GM18507 (cell line): Measurements from ENCODE around the gene OOSP2.
"Not testable (repeated sequence)": the region's sequence is repeated elsewhere in the genome, so short reads cannot be mapped to it uniquely, and the experiment has no call there.

Experiments
- DNase-seq: peaks from one replicate; pipeline ENCODE4 v3.0.0; 2011; ENCODE audit warnings: low read depth; ENCODE audit not compliant: insufficient read length; ENCODE audit errors: extremely low spot score
- FAIRE-seq: peaks from 2 replicates; lab custom pipeline; 2011; peaks lifted over from hg19 to GRCh38; lab: Jason Lieb, UNC

The OOSP2 gene, protein sequence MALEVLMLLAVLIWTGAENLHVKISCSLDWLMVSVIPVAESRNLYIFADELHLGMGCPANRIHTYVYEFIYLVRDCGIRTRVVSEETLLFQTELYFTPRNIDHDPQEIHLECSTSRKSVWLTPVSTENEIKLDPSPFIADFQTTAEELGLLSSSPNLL

DNA sequence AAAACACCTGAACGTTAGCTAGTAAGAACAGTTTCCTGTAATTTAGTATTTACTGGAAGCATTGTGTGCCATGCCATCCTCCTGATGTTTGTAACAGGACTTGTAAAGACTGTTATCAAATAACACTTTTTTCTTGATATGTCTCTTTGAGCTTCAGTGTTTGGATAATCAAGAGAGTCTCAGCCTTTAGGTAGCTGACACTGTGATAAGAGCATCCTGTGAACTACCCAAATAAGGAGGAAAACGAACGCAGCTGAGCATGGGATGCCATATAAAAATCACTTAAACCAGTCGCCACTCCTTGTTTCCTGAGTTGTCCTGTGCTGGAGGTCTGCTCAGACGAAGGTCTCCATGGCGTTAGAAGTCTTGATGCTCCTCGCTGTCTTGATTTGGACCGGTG, at the start of gene OOSP2:
Gene OOSP2 (plus strand): TSS at position 301 of the 400 bp plus-strand sequence. CDS start 51 bp downstream, at position 352.
- FAIRE-seq (no peak), DNase-seq (no peak)

DNA sequence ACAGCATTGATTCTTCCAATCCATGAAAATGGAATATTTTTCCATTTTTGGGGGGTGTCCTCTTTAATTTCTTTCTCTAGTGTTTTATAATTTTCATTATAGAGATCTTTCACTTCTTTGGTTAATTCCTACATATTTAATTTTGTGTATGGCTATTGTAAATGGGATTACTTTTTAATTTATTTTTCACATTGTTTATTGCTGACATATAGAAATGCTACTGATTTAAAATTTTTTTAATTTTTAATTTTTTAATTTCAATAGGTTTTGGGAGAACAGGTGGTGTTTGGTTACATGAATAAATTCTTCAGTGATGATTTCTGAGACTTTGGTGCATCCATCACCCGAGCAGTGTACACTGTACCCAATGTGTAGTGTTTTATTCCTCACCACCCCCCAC, 49.8 kb upstream of the OOSP2 start:
- no peak for DNase-seq
- FAIRE-seq: no peak

DNA sequence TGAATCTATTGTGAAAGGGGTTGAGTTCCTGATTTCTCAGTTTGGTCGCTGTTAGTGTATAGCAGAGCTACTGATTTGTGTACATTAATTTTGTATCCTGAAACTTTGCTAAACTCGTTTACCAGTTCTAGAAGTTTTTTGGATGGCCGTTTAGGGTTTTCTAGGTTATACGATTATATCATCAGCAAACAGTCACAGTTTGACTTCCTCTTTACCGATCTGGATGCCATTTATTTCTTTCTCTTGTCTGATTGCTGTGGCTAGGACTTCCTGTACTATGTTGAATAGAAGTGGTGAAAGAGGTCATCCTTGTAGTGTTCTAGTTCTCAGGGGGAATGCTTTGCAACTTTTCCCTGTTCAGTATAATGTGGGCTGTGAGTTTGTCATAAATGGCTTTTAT, 47.8 kb upstream of the OOSP2 start:
- no peak for FAIRE-seq
- no peak for DNase-seq

DNA sequence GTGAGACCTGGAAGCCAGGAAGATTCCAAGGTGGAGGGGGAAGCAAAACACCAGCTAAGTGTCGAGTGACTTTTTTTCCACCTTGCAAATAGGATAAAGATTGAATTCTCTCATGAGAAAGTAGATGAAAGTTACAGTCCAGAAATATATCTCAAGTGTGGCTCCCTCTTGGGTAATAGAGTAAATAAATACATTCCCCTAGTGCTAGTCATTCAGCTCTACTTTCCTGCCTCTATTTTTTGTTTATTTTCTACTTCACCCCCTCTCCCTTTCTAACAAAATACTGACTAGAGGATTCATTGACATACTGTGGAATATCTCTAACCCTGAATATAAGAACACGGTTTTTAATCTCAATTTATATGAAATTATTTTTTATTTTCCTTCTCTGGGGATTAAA, 42.4 kb upstream of the OOSP2 start:
- no peak for DNase-seq
- FAIRE-seq: no peak

DNA sequence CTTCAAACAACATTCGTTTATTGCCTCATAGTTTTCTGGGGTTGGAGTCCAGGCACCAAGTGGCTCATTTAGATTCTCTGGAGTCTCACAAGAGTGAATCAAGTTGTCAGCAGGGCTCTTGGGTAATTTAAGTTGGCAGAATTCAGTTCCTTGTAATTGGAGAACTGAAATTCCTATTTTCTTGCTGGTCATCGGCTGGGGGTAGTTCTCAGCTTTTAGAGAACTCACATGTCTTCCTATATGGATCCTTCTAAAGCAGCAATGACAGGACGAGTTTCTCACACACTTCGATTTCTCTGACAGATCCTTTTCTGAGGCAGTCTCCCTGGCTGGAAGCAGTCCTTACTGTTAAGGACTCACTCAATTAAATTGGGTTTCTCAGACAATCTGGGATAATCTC, 40.5 kb upstream of the OOSP2 start:
- DNase-seq: no peak
- FAIRE-seq: no peak

DNA sequence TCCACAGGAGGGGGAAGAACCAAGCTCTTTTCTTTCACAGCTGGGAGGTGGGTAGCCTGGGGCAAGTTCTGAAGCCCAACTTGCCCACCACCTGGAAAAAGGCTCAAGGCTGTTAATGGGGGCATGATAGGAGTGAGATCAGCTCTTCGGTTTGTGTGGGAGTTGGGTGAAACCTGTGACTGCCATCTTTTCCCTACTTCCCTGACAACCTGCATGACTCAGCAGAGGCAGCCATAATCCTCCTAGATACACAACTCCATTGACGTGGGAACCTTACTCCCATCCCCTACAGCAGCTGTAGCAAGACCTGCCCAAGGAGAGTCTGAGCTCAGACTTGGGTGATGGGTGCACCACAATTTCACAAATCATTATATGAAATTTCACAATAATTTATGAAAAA, 36.5 kb upstream of the OOSP2 start:
- DNase-seq (no peak), FAIRE-seq (no peak)

DNA sequence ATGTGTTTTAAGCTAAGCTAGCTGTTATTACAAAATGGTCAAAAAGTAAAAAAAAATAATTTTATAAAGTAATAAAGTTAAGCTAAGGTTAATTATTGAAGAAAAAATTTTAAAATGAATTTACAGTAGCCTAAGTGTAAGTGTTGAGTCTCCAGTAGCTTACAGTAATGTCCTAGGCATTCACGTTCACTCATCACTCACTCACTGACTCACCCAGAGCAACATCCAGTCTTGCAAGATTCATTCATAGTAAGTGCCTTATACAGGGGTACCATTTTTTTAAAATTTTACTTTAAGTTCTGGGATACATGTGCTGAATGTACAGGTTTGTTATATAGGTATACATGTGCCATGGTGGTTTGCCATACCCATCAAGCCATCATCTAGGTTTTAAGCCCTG, 34.8 kb upstream of the OOSP2 start:
- DNase-seq: no peak
- no peak for FAIRE-seq

DNA sequence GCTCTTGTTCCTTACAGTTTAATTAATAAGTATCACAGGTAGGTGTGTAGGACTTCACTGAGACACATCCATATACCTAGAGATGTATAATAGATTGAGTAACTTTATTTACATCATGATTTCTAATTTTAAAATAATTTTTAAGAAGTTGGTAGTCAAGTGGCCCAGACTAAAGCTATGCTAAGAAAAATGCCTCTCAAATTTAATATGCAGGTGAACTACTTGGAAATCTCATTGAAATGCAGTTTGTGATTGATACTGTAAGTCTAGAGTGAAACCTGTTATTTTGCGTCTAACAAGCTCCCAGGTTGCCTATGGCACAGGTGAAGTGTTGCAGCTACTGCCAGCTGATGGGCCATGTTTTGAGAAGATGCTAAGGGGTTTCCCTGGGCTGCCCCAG, 23.3 kb upstream of the OOSP2 start, which contains the start of gene OOSP4B:
Gene OOSP4B (plus strand): TSS at position 301 of the 400 bp plus-strand sequence.
- DNase-seq (no peak), FAIRE-seq (no peak)

DNA sequence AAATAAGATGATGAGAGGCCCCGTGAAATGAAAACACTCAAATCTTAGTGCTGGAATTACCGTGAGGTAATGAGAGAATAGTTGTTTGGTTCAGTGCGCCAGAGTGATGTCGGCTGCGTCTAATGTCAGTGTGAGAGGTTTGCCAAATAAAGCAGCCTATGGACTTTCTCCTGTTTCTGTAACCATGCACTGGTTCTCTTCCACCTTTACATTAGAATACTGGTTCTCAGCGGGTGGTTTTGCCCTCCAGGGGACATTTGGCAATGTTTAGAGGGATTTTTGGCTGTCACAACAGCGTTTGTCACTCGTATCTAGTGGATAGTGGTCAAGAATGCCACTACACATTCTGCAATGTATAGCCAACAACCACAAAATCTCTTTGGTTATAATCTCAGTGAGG, 22.2 kb upstream of the OOSP2 start:
- DNase-seq: no peak
- no peak for FAIRE-seq

DNA sequence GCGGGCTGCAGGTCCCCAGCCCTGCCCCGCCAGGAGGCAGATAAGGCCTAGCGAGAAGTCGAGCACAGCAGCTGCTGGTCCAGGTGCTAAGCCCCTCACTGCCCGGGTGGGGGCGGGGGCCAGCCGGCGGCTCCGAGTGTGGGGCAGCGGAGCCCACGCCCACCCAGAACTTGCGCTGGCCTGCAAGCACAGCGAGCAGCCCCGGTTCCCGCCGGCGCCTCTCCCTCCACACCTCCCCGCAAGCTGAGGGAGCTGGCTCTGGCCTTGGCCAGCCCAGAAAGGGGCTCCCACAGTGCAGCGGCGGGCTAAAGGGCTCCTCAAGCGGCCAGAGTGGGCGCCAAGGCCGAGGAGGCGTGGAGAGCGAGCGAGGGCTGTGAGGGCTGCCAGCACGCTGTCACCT, 19.8 kb upstream of the OOSP2 start:
- not testable (repeated sequence) for DNase-seq, FAIRE-seq

DNA sequence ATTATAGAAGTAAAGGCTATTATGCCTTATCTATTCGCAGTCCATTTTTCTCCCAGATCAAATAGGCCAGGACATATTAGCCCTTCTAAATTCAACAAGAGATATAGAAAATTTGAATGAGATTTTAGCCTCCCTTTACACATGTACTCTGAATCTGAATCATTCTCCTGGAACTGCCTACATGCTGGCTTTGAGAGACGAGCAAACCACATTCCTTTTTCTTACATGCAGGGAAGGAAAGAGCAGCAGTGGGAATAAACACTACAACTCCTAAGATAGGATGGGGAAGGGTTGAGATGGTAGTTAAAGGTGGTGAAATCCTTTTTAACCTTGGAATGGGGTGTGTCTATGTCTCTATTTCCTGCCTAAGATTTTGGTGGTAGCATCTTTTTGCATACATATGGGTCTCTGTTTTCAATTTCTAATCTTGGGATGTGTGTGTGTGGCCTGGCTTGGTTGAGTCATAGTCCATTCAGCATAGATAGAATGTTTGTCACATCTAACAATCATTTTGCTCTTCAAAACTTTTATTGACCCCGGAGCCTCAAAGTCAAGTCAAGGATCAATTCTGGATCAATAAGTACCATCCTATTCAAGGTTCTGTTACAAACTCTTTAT, 11.1 kb upstream of the OOSP2 start:
- no peak for FAIRE-seq
- no peak for DNase-seq

DNA sequence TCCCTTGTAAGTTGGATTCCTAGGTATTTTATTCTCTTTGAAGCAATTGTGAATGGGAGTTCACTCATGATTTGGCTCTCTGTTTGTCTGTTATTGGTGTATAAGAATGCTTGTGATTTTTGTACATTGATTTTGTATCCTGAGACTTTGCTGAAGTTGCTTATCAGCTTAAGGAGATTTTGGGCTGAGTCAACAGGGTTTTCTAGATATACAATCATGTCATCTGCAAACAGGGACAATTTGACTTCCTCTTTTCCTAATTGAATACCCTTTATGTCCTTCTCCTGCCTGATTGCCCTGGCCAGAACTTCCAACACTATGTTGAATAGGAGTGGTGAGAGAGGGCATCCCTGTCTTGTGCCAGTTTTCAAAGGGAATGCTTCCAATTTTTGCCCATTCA, 10.2 kb downstream of the OOSP2 start:
- FAIRE-seq, DNase-seq: not testable (repeated sequence)

DNA sequence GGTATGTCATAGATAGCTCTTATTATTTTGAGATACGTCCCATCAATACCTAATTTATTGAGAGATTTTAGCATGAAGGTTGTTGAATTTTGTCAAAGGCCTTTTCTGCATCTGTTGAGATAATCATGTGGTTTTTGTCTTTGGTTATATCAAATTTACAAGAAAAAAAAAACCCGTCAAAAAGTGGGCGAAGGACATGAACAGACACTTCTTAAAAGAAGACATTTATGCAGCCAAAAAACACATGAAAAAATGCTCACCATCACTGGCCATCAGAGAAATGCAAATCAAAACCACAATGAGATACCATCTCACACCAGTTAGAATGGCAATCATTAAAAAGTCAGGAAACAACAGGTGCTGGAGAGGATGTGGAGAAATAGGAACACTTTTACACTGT, 10.6 kb downstream of the OOSP2 start:
- DNase-seq, FAIRE-seq: not testable (repeated sequence)

DNA sequence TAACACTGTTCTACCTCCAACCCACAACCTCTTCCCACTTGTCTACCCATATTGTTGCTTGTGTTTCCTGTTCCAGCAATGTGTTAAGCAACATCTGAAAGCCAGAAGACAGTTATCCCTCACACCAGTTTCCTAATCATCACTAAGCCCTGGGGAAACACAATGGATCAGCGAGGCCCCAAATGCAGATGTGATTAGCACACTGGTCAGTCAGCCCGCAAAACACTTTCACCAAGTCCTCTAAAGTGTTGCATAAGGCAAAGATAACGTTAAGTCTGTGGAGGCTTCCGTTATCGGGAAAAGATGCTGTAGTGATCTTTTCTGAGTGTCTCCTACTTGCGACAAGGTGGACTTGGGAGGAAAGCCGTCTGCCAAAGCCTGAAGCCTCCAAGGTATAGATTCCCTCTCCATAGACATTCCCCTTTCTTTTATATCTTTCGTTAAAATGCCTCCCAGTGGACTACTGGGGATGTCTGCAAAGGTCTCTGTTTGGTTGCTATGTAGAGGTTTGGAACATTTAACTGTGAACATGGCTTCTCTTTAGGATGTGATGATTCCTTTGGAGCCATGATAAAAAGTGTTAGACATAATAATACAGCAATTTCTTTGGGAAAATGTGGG, 16.2 kb downstream of the OOSP2 start, which contains the start of gene MS4A3:
Gene MS4A3 (plus strand): TSS at position 317 of the 621 bp plus-strand sequence. CDS start 4,496 bp downstream, outside the sequence.
- DNase-seq (no peak), FAIRE-seq (no peak)

DNA sequence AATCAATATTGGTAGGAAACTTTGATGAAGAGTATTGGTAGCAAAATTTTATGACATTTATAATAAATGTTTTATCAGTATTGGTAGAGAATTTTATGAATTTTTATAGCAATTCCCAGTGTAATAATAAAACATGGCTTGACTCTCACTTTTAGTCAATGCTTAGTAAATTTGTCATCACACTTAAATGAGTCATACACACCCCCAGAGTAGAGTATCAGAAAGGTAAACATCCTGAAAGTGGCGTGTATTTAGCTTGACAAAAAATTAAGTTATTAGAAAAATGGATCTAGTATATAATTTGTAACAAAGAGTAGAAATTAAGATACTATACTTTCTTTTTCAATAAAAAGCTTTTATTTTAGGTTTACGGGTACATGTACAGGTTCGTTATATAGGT, 18.8 kb downstream of the OOSP2 start:
- no peak for FAIRE-seq
- DNase-seq: no peak

DNA sequence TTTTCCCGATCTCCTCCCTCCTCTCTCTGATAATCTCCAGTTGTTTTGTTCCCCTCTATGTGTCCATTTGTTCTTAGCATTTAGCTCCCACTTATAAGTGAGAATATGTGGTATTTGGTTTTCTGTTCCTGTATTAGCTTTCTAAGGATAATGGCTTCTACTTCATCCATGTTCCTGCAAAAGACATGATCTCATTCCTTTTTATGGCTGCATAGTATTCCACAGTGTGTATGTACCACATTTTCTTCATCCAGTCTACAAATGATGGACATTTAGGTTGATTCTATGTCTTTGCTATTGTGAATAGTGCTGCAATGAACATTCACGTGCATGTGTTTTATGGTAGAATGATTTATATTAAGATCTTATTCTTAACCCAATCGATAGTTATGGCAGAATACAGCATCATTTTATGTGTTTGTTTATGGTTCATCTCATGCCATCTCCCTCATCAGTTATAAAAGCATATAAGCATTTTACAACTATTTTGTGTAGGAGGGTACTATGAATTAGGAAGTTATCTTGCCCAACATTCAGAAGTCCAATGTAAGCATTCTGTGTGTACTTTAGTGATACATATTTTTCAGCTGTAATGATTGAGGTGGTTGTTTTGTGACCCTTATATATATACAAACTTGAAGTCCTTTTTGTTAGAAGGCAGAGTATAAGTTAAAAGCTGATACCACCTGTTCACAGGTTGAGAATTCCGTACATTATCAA, 19.5 kb downstream of the OOSP2 start:
- DNase-seq: no peak
- FAIRE-seq: no peak

DNA sequence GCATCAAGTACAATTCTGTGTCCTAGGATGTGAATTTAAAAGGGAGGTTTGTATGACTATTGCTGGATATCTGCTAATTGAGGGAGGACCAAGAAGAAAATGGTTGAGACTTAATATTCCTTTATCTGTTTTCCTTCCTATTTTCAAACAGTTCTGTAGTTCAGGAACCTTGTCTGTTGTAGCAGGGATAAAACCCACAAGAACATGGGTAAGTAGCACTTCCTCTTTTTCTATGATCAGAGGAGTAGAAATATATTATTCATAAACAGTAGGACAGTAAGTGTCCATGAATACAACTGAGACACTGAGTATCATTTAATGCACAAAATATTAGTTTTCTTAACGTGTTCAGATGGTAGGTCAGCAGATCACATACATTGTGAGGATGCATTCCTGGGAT, 23.9 kb downstream of the OOSP2 start:
- DNase-seq: no peak

DNA sequence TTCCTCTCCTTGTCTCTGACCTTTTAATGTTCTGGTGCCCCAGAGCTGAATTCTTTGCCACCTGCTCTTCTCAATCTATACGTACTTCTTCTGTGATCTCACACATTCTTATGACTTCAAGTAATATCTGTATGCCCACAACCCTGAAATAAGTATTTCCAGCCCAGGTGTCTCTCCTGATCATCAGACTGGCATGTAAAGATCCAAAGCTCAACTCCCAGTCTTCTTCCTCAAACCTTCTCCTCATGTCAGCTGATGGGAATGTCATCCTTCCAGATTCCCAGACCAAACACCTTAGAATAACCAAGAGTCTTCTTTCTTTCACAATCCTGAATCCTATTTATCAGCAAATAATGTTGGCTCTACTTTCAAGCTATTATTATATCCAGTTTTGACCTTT, 25.6 kb downstream of the OOSP2 start:
- DNase-seq (no peak), FAIRE-seq (no peak)

More for the DNA sequence above, 23.9 kb downstream of the OOSP2 start:
- FAIRE-seq: no peak

DNA sequence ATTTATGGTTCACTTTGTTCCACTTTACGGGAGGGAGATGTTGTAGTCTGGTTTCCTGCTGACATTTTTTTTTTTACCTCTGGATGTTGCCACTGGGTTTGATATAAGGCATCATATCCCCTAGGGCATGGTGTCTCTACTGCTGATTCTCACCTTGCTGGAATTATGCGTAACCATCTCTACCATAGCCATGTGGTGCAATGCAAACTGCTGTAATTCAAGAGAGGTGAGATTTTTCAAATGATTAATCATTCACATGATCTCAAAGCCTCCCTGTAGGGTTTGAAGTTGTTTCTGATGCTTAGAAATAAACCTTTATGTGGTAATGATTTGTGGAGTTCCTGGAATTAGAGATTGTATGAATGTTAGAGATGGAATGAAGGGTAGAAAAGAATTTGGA, 29.2 kb downstream of the OOSP2 start:
- no peak for DNase-seq
- FAIRE-seq: no peak

DNA sequence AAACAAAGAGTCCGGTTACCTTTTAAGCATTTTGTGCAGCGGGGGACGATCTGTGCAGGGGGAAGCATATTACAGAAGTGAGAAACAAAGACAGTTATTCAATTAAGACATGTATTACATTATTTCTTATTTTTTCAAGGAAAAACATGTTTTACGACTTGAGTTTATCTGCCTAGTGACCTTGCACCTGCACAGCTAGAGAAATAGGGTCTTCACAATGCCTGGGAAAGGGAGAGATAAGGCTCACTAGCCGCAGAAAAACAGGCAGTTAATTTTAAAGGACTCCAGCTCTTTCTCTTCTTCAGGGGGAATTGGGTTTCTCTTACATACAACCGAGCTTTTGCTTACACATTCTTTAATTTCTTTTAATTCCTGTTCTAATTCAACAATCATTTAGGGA, 31.4 kb downstream of the OOSP2 start:
- DNase-seq, FAIRE-seq: not testable (repeated sequence)
